Dedifferentiated amniotic fluid mesenchymal stem cell (primary cell): ENCODE data around the gene ADAD2.

Experiments
- DNase-seq: peaks from one replicate; pipeline ENCODE4 v3.0.0-alpha.2; 2016; ENCODE audit errors: extremely low spot score

ADAD2 gene

DNA sequence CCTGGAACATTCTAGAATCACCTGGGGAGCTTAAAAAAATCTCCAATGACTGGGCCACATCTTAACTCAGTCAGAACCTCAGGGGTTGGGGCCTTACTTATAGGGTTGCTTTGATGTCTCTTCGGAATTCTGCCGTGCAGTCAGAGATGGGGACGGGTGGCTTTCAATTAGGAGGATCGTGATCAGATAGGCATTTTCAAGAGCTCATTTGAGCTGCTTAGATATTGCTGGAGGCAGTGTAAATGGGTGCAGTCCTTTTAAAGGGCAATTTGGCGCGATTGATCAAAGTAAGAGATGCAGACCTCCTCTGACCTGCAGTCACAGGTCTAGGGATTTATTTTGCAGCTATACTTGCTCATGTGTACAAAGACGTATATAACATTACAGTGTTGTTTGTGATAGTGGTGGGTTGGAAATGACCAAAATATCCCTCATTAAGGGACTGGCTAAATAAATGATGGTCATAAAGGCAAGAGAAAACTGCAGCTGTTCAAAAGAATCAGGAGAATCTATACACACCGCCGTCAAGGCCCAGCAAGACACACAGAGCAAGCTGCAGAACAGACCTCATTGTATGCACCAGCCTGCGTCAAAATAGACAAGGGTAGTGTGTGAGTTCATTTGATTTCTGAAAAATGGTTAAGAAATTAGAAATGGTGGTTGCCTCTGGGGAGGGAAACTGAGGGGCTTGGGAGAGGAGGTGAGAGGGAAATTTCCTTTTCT, 55.2 kb downstream of the ADAD2 start:
- no peak for DNase-seq

DNA sequence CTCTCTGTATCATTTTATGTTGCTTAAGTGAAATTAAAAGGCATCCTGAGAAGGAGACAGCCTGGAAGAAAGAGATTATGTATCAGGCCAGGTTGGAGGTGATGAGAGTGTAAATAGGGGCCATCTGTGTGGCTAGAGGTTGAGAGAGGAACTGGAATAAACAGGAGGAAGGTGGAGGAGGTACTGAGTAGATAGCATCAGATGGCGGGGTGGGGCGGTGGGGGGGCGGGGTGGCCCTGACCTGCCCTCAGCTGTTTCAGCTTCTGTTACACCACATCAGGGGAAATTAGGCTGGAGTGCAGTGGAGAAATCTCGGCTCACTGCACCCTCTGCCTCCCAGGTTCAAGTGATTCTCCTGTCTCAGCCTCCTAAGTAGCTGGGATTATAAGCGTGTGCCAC, 55.7 kb downstream of the ADAD2 start:
- DNase-seq, result no peak
